GM19035 (cell line): ENCODE data around the gene ZAP70.

Experiments
- ATAC-seq: cut with Tn5 transposase; IDR thresholded peaks from one replicate; pipeline ENCODE4 v1.9.1; 2021; ENCODE audit not compliant: unreplicated experiment

Gene ZAP70

GRCh38 chr2:97775074-97775473, 61.7 kb downstream of the ZAP70 start:
- ATAC-seq, result no peak

- ATAC-seq, result no peak
These were observed 65.8 kb downstream of the ZAP70 start for GRCh38 chr2:97779141-97779540.

DNA sequence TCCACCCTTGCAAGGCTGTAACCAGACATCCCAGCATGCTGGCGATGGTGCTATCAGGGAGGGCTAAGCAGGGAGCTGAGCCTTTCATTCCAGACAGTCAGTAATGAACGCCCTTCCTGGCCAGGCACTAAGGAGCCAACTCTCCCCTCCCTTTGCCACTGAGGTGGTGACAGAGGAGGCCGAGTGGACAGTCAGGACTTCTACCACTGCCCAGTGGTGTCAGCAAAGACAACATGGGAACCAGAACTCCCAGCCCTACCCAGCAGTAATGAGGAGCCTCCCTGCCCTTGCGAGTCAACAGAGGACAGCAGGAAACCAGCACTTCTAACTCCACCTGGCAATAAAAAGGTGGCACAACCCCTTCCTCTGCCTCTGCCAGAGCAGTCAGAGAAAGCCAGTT, 68.6 kb downstream of the ZAP70 start:
- ATAC-seq, result no peak

DNA sequence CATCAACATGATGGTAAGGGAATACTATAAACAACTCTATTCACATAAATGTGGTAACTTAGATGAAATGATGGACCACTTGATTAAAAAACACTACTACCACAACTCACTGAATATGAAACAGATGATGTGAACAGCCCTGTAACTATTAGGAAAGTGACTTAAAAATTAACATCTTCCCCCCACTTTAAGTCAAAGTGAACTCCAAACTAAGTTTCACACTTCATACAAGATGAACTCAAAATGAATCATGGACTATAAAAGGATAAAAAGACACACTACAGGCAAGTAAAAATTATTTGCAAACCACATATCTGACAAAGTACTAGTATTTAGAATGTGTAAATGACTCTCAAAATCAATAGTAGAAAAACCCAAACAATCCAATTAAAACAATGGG, 71.6 kb downstream of the ZAP70 start:
- ATAC-seq, result no peak

GRCh38 chr2:97785818-97786217, 72.4 kb downstream of the ZAP70 start:
- ATAC-seq, result no peak

GRCh38 chr2:97788986-97789644, 75.7 kb downstream of the ZAP70 start:
- ATAC-seq, result no peak
